DND-41 (cell line): ENCODE data around the gene ADIPOR1.

Source experiments
- EZH2 ChIP-seq: IDR thresholded peaks from 3 replicates; pipeline ENCODE4 v1.6.1; 2012; ENCODE audit warnings: borderline replicate concordance, low read depth, mild to moderate bottlenecking, moderate library complexity, low read length, inconsistent platforms; ENCODE audit not compliant: severe bottlenecking
- TF ChIP-seq, protein P1 (sequence below): IDR thresholded peaks from 2 replicates; pipeline ENCODE4 v1.5.1; 2012; ENCODE audit warnings: borderline replicate concordance, low read length, moderate library complexity, mild to moderate bottlenecking; ENCODE audit not compliant: poor library complexity, severe bottlenecking; ENCODE audit errors: extremely low read depth

DNA sequence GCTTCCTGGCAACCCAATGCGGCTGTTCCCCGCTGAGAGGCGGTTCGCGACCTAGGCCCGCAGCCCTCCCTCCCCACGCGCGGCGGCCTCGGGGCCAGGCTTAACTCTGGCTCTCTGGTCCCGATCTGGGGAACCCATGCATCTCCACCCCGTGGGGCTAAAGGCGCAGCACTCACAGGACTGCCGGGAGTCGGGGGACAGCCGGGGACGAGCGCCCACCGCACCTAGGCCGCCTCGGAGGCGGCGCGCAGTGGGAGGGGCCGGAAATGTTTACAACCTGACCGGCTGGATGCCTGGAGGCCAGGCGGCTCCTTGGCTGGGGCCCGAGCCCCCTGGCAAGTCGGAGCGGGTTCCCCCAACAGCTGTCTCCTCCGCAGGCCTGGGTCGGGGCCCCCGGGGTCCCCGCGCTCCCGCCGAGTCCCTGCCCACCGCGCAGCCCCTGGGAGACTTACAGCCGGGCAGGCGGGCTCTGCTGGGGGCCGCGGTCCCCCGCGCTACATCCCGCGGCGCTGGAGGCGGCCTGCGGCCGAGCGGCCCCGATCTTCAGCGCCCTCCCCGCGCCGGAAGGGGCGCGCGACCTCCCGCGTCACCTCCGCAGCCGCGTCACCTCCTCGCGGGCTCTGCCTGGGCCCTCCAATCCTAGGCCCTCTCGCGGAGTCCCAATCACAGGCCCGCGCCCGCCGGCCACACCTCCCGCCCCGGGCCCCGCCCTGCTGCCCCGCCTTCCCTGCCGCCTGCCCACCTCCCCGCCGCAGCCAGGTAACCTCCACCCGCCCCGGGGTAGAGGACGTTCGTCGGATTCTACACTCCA, at the start of gene ADIPOR1:
- TF ChIP-seq, protein P1, sequence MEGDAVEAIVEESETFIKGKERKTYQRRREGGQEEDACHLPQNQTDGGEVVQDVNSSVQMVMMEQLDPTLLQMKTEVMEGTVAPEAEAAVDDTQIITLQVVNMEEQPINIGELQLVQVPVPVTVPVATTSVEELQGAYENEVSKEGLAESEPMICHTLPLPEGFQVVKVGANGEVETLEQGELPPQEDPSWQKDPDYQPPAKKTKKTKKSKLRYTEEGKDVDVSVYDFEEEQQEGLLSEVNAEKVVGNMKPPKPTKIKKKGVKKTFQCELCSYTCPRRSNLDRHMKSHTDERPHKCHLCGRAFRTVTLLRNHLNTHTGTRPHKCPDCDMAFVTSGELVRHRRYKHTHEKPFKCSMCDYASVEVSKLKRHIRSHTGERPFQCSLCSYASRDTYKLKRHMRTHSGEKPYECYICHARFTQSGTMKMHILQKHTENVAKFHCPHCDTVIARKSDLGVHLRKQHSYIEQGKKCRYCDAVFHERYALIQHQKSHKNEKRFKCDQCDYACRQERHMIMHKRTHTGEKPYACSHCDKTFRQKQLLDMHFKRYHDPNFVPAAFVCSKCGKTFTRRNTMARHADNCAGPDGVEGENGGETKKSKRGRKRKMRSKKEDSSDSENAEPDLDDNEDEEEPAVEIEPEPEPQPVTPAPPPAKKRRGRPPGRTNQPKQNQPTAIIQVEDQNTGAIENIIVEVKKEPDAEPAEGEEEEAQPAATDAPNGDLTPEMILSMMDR: no peak
- TF ChIP-seq EZH2: no peak
